Measurements from ENCODE around the gene ENPP6.

GRCh38 chr4:184205243-184205642 is 12.4 kb downstream of the ENPP6 start:
- TF ChIP-seq BHLHE40 (IDR thresholded peaks at IDR 0.05; ENCODE audit: low read depth, low read length) (no peak), EP300 (IDR thresholded peaks at IDR 0.05) (no peak), RFX5 (IDR thresholded peaks at IDR 0.05) (no peak), CEBPB (IDR thresholded peaks at IDR 0.05) (no peak), POLR2A (IDR thresholded peaks at IDR 0.05; ENCODE audit: low read length) (no peak), HDAC2 (IDR thresholded peaks at IDR 0.05) (no peak), FOSB (CRISPR knock-in tag; IDR thresholded peaks at IDR 0.05) (no peak), MYC (IDR thresholded peaks at IDR 0.05; ENCODE audit: borderline replicate concordance, low read length) (no peak), MAFK (IDR thresholded peaks at IDR 0.05; ENCODE audit: partially characterized antibody) (no peak), CBX8 (IDR thresholded peaks at IDR 0.05) (no peak), PHF8 (IDR thresholded peaks at IDR 0.05; ENCODE audit: borderline replicate concordance, low read depth) (no peak), FOSL2 (IDR thresholded peaks at IDR 0.05) (no peak), FOSL2 (CRISPR knock-in tag; IDR thresholded peaks at IDR 0.05) (no peak)
- TF ChIP-seq, protein P1, sequence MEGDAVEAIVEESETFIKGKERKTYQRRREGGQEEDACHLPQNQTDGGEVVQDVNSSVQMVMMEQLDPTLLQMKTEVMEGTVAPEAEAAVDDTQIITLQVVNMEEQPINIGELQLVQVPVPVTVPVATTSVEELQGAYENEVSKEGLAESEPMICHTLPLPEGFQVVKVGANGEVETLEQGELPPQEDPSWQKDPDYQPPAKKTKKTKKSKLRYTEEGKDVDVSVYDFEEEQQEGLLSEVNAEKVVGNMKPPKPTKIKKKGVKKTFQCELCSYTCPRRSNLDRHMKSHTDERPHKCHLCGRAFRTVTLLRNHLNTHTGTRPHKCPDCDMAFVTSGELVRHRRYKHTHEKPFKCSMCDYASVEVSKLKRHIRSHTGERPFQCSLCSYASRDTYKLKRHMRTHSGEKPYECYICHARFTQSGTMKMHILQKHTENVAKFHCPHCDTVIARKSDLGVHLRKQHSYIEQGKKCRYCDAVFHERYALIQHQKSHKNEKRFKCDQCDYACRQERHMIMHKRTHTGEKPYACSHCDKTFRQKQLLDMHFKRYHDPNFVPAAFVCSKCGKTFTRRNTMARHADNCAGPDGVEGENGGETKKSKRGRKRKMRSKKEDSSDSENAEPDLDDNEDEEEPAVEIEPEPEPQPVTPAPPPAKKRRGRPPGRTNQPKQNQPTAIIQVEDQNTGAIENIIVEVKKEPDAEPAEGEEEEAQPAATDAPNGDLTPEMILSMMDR (IDR thresholded peaks at IDR 0.05) = no peak
